BE2C (cell line): Measurements from ENCODE around the gene MED29.

Source experiments
- DNase-seq: peaks from one replicate; pipeline ENCODE4 v3.0.0-alpha.2; 2020
- H3K27me3 ChIP-seq: fragments of 250-450 bp; sonication (Bioruptor Pico); 2 replicates; pipeline ENCODE4 v1.5.1; 2020; ENCODE audit warnings: mild to moderate bottlenecking
- H3K36me3 ChIP-seq: fragments of 250-450 bp; sonication (Bioruptor Pico); 2 replicates; pipeline ENCODE4 v1.5.1; 2020; ENCODE audit warnings: mild to moderate bottlenecking
- H3K4me1 ChIP-seq: fragments of 250-450 bp; sonication (Bioruptor Pico); 2 replicates; pipeline ENCODE4 v1.5.1; 2020
- H3K4me3 ChIP-seq: 2 replicates; pipeline ENCODE4 v1.5.1; 2011; ENCODE audit warnings: low read depth, low read length
- H3K9me3 ChIP-seq: fragments of 250-450 bp; sonication (Bioruptor Pico); 2 replicates; pipeline ENCODE4 v1.5.1; 2020
- TF ChIP-seq, protein P1 (sequence below): IDR thresholded peaks from 2 replicates; pipeline ENCODE4 v1.5.1; 2012; ENCODE audit warnings: mild to moderate bottlenecking, low read depth, low read length

MED29 gene

DNA sequence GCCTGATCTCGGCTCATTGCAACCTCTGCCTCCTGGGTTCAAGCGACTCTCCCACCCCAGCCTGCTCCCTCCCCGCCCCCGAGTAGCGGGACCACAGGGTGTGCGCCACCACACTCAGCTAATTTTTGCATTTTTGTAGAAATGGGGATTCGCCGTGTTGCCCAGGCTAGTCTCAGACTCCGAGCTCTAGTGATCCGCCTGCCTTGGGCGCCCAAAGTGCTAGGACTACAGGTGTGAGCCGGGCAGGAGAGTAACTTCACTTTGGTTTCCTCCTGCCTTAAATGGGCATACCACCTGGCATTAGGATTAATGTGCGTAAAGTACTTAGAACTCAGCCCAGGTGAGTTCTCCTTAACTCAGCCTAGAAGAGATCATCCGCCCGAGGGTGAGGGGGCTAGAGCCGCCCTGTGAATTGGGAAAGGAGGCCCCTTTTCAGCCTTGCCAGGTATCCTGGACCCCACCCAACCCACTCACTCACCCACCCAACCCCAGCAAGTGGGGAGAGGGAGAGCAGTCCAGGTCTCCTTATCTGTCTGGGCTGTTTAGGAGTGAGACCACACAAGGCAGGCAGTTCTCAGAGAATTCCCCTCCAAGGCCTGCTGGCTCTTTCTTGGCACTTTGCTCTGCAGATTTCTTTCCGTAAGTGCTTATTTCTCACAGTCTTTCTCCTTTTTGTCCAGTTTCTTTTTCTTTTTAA lies 14.2 kb downstream of the MED29 start:
- DNase-seq = no peak
- TF ChIP-seq, protein P1, sequence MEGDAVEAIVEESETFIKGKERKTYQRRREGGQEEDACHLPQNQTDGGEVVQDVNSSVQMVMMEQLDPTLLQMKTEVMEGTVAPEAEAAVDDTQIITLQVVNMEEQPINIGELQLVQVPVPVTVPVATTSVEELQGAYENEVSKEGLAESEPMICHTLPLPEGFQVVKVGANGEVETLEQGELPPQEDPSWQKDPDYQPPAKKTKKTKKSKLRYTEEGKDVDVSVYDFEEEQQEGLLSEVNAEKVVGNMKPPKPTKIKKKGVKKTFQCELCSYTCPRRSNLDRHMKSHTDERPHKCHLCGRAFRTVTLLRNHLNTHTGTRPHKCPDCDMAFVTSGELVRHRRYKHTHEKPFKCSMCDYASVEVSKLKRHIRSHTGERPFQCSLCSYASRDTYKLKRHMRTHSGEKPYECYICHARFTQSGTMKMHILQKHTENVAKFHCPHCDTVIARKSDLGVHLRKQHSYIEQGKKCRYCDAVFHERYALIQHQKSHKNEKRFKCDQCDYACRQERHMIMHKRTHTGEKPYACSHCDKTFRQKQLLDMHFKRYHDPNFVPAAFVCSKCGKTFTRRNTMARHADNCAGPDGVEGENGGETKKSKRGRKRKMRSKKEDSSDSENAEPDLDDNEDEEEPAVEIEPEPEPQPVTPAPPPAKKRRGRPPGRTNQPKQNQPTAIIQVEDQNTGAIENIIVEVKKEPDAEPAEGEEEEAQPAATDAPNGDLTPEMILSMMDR = no peak
- Histone ChIP-seq H3K9me3 (no peaks in the 10 kb centered on the region), H3K4me3 (no peak overlapping the region), H3K36me3 (no peaks in the 10 kb centered on the region), H3K4me1 (peaks cover 26% of the 10 kb centered on the region), H3K27me3 (no peaks in the 10 kb centered on the region)

DNA sequence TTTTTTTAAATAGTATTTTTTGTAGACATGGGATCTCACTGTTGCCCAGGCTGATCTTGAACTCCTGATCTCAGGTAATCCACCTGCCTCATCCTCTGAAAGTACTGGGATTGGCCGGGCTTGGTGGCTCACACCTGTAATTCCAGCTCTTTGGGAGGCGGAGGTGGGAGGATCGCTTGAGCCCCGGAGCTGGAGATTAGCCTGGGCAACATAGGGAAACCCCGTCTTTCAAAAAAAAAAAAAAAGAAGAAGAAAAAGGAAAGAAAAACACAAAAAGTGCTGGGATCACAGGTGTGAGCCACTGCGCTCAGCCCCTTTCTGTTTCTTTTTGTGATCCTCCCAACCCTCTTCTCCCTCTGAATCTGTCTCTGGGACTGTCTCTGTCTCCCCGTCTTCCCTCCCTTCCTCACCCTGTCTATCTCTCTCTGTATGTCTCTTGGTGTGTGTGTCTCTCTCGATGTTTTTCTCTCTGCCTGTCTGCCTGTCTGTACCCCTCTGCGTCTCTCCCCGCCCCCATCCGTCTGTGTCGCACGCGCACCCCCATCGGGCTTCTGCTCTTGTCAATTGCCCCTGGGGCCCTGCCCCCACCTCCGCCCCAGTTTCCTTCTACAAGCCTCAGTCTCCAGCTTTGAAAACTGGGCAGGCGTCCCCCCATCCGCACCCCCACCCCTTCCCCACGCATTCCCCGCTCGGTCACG lies 14.9 kb downstream of the MED29 start:
- no peaks in the 10 kb centered on the region for H3K27me3 ChIP-seq
- TF ChIP-seq, protein P1 = no peak
- no peak for DNase-seq
- H3K9me3 ChIP-seq = no peaks in the 10 kb centered on the region
- peaks cover 26% of the 10 kb centered on the region for H3K4me1 ChIP-seq
- peak overlapping the region; percentile 87 for H3K4me3 ChIP-seq
- no peaks in the 10 kb centered on the region for H3K36me3 ChIP-seq

DNA sequence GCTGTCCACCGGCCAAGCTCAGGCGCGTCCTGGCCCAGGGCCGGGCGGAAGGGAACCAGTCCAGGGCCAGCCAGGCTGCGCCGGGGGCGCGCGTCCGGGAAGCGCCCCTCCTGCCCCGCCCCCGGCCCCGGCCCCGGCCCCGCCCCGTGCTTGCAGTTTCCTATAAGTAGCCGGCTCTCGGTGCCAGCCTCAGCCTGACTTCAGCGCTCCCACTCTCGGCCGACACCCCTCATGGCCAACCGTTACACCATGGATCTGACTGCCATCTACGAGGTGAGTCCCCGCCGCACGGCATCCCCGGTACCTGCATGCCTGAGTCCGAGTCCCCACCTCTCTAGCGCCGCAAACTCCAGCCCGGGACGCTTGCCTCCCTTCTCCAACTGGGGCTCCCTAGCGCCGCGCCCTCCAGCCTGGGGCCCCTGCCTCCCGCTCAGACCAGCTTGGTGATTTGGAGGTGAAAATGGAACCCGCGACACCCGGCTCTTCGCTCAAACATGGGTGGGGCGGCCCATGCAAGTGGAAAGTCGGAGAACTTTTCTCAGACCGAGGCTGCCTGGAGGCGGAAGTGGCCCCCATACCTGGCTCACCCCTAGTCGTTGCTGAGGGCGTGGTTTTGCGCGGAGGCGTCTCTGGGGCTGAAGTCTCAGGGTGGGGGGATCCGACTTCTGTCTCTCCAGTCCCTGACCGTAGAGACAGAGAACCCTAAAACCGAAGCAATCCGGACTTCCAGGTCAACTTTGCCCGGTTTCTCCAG lies 15.7 kb downstream of the MED29 start, which contains the start of gene ZFP36:
ZFP36 (plus strand) TSS at position 192 of the 754 bp plus-strand sequence; CDS start at position 250, 58 bp downstream.
- Histone ChIP-seq H3K36me3 (no peaks in the 10 kb centered on the region), H3K27me3 (no peaks in the 10 kb centered on the region), H3K4me3 (peak within 1 kb of the TSS; percentile 87), H3K4me1 (peaks cover 26% of the 10 kb centered on the region), H3K9me3 (no peaks in the 10 kb centered on the region)
- peak; percentile 84 for DNase-seq
- TF ChIP-seq, protein P1 = no peak

DNA sequence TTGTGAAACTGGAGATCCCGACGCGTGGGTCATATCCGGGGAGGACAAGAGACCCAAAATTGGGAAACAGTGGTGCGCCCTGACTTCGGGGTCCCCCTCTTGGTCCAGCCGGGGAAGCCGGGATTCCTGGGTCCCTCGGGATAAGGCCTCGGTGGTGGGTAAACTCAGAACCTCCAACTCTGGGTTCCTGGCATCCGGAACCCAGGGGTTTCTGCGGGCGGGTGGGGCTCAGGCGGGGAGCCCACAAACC lies 16.2 kb downstream of the MED29 start:
- H3K4me3 ChIP-seq = peak overlapping the region; percentile 87
- peaks cover 21% of the 10 kb centered on the region for H3K4me1 ChIP-seq

DNA sequence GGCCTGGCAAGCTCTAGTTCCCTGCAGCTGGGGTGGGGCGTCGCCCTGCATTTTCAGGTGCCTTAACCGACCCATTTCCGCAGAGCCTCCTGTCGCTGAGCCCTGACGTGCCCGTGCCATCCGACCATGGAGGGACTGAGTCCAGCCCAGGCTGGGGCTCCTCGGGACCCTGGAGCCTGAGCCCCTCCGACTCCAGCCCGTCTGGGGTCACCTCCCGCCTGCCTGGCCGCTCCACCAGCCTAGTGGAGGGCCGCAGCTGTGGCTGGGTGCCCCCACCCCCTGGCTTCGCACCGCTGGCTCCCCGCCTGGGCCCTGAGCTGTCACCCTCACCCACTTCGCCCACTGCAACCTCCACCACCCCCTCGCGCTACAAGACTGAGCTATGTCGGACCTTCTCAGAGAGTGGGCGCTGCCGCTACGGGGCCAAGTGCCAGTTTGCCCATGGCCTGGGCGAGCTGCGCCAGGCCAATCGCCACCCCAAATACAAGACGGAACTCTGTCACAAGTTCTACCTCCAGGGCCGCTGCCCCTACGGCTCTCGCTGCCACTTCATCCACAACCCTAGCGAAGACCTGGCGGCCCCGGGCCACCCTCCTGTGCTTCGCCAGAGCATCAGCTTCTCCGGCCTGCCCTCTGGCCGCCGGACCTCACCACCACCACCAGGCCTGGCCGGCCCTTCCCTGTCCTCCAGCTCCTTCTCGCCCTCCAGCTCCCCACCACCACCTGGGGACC lies 16.6 kb downstream of the MED29 start:
- no peaks in the 10 kb centered on the region for H3K36me3 ChIP-seq
- TF ChIP-seq, protein P1 = no peak
- H3K27me3 ChIP-seq = no peaks in the 10 kb centered on the region
- no peak for DNase-seq
- peaks cover 16% of the 10 kb centered on the region for H3K4me1 ChIP-seq
- no peaks in the 10 kb centered on the region for H3K9me3 ChIP-seq
- peak overlapping the region; percentile 87 for H3K4me3 ChIP-seq

More for the DNA sequence above, 16.2 kb downstream of the MED29 start:
- TF ChIP-seq, protein P1 = no peak
- H3K27me3 ChIP-seq = no peaks in the 10 kb centered on the region
- H3K36me3 ChIP-seq = no peaks in the 10 kb centered on the region
- no peaks in the 10 kb centered on the region for H3K9me3 ChIP-seq
- no peak for DNase-seq
